ENCODE measurements around the gene TFR2.
"Not testable (repeated sequence)": the region's sequence is repeated elsewhere in the genome, so short reads cannot be mapped to it uniquely, and the experiment has no call there.

Gene TFR2

DNA sequence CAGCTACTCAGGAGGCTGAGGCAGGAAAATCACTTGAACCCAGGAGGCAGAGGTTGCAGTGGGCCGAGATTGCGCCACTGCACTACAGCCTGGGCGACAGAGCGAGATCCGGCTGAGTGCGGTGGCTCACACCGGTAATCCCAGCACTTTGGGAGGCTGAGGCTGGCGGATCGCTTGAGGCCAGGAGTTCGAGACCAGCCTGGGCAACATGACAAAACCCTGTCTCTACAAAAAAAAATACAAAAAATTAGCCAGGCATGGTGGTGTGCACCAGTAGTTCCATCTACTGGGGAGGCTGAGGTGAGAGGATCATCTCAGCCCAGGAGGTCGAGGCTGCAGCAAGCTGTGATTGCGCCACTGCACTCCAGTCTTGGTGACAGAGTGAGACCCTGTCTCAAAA is 27.8 kb upstream of the TFR2 start:
- H3K27ac ChIP-seq (ENCODE audit: low read depth, low read length, severe bottlenecking); H3K4me1 ChIP-seq (ENCODE audit: control insufficient read depth, insufficient read depth, low read length, poor library complexity, severe bottlenecking); H3K9me3 ChIP-seq (ENCODE audit: control insufficient read depth, low read length); H3K36me3 ChIP-seq (ENCODE audit: control insufficient read depth, insufficient read depth, low read length); H3K4me3 ChIP-seq (ENCODE audit: extremely low read depth, insufficient read depth, low read length, poor library complexity, severe bottlenecking): not testable (repeated sequence)
- WGBS, 2 experiments (ENCODE audit: insufficient coverage in 2 of 2), result 89 to 91% methylated on average over 9 to 11 of the region's 12 CpGs

DNA sequence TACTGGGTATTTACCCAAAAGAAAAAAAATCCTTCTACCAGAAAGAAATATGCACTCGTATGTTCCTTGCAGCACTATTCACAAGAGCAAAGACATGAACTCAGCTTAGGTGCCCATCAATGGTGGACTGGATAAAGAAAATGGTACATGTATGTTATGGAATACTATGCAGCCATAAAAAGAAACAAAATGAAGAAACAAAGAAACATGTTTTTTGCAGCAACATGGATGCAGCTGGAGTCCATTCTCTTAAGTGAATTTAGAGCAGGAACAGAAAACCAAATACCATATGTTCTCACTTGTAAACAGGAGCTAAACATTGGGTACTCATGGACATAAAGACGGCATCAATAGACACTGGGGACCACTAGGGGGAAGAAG is 26.7 kb upstream of the TFR2 start:
- H3K36me3 ChIP-seq (ENCODE audit: control insufficient read depth, insufficient read depth, low read length), result no peaks in the 10 kb centered on the region
- H3K9me3 ChIP-seq (ENCODE audit: control insufficient read depth, low read length), result no peaks in the 10 kb centered on the region
- no peak overlapping the region for H3K4me3 ChIP-seq (ENCODE audit: extremely low read depth, insufficient read depth, low read length, poor library complexity, severe bottlenecking)
- no peak overlapping the region for H3K27ac ChIP-seq (ENCODE audit: low read depth, low read length, severe bottlenecking)
- no peaks in the 10 kb centered on the region for H3K4me1 ChIP-seq (ENCODE audit: control insufficient read depth, insufficient read depth, low read length, poor library complexity, severe bottlenecking)
- 83 to 100% methylated on average over 1 of the region's 2 CpGs for WGBS, 2 experiments (ENCODE audit: insufficient coverage in 2 of 2)

DNA sequence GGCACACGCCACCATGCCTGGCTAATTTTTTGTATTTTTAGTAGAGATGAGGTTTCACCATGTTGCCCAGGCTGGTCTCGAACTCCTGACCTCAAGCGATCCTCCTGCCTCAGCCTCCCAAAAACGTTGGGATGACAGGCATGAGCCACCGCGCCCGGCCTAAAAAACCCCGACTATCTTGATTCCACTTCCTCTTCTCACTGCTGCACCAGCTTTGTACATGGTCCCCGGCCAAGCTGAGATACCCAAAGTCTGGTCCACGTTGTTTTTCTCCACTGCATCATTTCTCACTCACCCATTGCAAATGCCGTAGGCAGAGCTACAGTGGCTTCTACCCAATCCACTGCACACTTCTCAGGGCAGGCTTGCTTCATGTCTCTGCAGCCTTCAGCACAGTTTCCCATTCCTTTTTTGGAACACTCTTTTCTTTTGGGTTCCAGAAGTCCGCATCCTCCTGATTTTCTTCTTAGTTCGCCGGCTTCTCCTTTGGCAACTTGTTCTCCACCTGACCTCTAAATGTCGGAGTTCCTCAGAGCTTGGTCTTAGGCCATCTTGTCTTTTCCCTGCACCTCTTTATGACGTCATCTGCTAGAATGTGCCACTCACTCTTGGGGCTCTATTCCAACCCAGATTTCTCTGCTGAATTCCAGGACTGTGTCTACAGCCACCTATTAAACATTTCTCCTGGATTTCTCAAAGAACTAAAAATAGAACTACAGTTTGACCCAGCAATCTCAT is 26.1 kb upstream of the TFR2 start:
- Histone ChIP-seq H3K4me1 (ENCODE audit: control insufficient read depth, insufficient read depth, low read length, poor library complexity, severe bottlenecking) (no peaks in the 10 kb centered on the region), H3K9me3 (ENCODE audit: control insufficient read depth, low read length) (no peaks in the 10 kb centered on the region), H3K36me3 (ENCODE audit: control insufficient read depth, insufficient read depth, low read length) (no peaks in the 10 kb centered on the region), H3K27ac (ENCODE audit: low read depth, low read length, severe bottlenecking) (no peak overlapping the region), H3K4me3 (ENCODE audit: extremely low read depth, insufficient read depth, low read length, poor library complexity, severe bottlenecking) (no peak overlapping the region)
- WGBS, 2 experiments (ENCODE audit: insufficient coverage in 2 of 2), result 86 to 89% methylated on average over 9 to 15 of the region's 16 CpGs

DNA sequence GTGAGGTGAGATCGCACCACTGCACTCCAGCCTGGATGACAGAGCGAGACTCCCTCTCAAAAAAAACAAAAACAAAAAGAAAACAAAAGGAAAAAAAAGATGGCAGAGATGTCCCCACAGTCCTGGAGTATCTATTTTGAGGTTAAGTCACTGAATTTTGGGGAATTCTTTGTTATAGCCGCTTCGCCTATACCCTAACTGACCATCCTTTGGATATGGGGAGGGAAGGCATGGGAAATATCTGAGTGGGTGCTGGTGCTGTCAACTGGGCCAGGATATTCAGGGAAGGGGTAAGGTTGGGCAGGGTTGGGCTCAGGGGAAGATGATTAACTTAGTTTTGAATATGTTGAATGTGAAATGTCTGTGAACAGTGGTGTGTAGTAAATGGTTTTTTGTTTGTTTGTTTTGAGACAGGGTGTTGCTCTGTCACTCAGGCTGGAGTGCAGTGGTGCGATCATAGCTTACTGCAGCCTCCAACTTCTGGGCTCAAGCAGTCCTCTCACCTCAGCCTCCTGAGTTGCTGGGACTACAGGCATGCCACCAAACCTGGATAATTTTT is 23.9 kb upstream of the TFR2 start:
- Histone ChIP-seq H3K9me3 (ENCODE audit: control insufficient read depth, low read length) (no peaks in the 10 kb centered on the region), H3K4me3 (ENCODE audit: extremely low read depth, insufficient read depth, low read length, poor library complexity, severe bottlenecking) (no peak overlapping the region), H3K4me1 (ENCODE audit: control insufficient read depth, insufficient read depth, low read length, poor library complexity, severe bottlenecking) (no peaks in the 10 kb centered on the region), H3K27ac (ENCODE audit: low read depth, low read length, severe bottlenecking) (no peak overlapping the region), H3K36me3 (ENCODE audit: control insufficient read depth, insufficient read depth, low read length) (no peaks in the 10 kb centered on the region)
- WGBS, 2 experiments (ENCODE audit: insufficient coverage in 2 of 2), result 82 to 93% methylated on average over 2 to 3 of the region's 5 CpGs

DNA sequence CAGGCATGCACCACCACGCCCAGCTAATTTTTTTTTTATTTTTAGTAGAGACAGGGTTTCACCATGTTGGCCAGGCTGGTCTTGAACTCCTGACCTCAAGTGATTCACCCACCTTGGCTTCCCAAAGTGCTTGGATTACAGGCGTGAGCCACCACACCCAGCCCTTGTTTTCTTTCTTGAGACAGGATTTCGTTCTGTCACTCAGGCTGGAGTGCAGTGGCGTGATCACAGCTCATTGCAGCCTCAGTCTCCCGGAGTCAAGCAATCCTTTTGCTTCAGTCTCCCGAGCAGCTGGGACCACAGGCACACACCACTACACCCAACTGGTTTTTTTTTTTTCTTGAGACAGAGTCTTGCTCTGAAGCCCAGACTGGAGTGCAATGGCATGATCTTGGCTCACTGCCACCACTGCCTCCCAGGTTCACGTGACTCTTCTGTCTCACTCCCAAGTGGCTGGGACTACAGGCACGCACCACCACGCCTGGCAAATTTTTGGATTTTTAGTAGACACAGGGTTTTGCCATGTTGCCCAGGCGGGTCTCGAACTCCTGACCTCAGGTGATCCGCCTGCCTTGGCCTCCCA is 20.9 kb upstream of the TFR2 start:
- WGBS, 2 experiments (ENCODE audit: insufficient coverage in 2 of 2), result 89 to 91% methylated on average over 11 to 12 of the region's 12 CpGs
- H3K9me3 ChIP-seq (ENCODE audit: control insufficient read depth, low read length); H3K4me3 ChIP-seq (ENCODE audit: extremely low read depth, insufficient read depth, low read length, poor library complexity, severe bottlenecking): not testable (repeated sequence)

DNA sequence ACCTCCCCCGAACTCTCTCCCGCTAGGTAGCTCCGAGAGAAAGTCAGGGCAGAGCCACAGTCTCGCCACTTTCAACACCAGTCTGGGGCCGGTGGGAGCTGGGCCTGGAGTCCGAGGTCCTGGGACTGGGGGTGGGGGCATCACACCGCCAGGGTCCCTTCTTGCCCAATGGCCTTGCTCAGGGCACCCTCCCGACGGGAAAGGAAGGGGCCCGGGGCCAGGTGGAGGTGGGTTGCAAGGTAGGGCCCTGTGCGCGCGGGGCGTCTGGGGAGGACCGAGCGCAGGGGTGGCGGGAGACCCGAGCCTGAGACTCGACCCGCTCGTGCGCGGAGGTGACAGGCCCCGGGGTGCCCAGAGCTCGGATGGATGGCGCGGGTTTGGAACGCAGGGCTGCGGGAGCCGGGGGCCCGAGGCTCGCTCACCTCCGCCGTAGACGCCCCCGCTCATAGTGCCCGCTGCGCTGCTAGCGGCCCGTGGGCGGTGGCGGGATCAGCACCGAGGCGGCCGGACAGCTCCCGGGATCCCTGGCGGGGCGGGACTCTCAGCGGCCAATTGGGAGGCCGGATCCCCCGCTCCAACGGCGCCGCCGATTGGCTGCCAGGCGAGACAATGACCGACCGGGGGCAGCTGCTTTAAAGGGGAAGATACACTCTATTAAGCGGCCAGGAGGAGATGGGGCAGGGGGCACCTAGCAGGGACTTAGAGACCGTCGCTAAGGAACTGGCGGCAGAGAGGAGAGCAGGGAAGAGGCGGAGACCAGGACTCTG is 14.7 kb upstream of the TFR2 start, which contains the start of gene ACTL6B:
TSS of gene ACTL6B (minus strand) at position 541 of the 767 bp plus-strand sequence. CDS start at position 447, 94 bp downstream.
- Histone ChIP-seq H3K4me1 (ENCODE audit: control insufficient read depth, insufficient read depth, low read length, poor library complexity, severe bottlenecking) (no peaks in the 10 kb centered on the region), H3K36me3 (ENCODE audit: control insufficient read depth, insufficient read depth, low read length) (no peaks in the 10 kb centered on the region), H3K9me3 (ENCODE audit: control insufficient read depth, low read length) (no peaks in the 10 kb centered on the region), H3K27ac (ENCODE audit: low read depth, low read length, severe bottlenecking) (no peak within 1 kb of the TSS), H3K4me3 (ENCODE audit: extremely low read depth, insufficient read depth, low read length, poor library complexity, severe bottlenecking) (no peak within 1 kb of the TSS)
- 7 to 10% methylated on average over 47 to 62 of the region's 63 CpGs for WGBS, 2 experiments (ENCODE audit: insufficient coverage in 2 of 2)

More for the DNA sequence above, 20.9 kb upstream of the TFR2 start:
- not testable (repeated sequence) for H3K36me3 ChIP-seq (ENCODE audit: control insufficient read depth, insufficient read depth, low read length); H3K4me1 ChIP-seq (ENCODE audit: control insufficient read depth, insufficient read depth, low read length, poor library complexity, severe bottlenecking); H3K27ac ChIP-seq (ENCODE audit: low read depth, low read length, severe bottlenecking)

DNA sequence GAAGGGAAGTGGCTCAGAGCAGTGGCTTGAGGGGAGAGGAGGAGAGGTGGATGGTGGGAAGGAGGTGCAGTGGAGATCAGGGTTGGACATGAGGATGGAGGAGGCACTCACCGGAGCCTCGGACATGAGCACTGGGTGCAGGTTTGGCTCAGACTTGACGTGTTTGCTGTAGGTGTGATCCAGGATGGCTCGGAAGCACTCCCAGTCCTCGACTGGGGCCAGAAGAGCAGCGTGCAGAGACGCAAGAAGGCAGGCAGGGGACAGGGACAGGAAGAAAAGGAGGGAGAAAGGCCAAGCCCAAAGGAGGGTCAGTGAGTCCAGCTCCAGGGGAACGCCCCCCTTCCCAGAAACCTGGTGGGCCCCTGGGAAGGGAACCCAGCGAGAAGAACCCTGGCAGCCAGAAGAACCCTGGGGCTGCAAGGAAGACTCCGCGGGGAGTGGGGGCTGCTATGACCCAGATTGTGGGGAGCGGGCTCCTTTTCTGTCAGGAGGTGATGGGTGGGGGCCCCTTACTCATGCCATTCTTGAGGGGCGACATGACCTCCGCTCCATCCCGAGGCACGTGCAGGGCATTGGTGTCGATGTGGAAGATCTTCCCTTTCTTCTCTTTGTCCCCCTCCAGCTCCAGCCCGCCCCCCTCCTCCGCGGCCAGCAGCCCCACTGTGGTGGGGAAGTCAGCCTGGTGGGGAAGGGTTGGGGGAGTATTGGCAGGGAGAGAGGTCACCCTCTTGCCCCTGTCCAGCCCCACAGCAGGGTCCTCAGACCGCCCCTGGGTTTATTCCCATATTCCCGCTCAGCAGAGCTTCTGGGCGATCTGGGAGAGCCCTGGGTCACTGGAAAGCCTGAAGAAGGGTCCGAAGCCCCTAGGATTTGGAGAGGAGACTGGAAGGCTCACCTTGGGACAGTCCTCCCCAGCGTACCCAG is 13.8 kb upstream of the TFR2 start:
- Histone ChIP-seq H3K9me3 (ENCODE audit: control insufficient read depth, low read length) (no peaks in the 10 kb centered on the region), H3K36me3 (ENCODE audit: control insufficient read depth, insufficient read depth, low read length) (no peaks in the 10 kb centered on the region), H3K27ac (ENCODE audit: low read depth, low read length, severe bottlenecking) (no peak overlapping the region), H3K4me1 (ENCODE audit: control insufficient read depth, insufficient read depth, low read length, poor library complexity, severe bottlenecking) (no peaks in the 10 kb centered on the region), H3K4me3 (ENCODE audit: extremely low read depth, insufficient read depth, low read length, poor library complexity, severe bottlenecking) (no peak overlapping the region)
- WGBS, 2 experiments (ENCODE audit: insufficient coverage in 2 of 2), result 60 to 63% methylated on average over 13 to 18 of the region's 25 CpGs

DNA sequence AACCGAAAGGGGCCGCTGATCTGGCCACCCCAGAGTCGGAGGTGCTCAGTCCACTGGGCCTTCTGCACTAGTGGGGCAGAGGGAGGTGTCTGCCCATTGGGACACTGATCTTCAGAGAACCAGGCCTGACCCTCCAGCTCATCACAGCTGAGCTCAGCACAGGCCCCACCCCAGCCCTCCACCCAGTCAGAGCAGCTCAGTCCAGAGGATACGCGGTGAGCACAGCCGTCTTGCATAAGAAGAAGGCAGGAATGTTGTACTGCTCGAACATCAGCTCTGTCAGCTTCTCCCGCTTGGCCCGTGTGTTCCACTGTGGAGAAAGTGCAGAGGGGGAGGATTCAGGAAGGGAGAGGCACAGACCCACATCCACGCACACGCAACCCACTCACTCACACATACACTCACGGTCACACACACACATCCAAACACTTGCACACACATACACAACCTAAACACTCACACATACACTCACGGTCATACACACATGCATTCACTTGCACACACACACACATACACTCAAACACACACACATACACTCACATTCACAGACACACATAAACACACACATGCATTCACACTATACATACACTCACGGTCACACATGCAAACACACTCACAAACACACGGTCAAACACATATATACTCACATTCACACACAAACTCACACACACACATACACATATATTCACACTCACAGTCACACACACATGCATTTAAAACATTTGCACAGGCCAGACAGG is 8.6 kb upstream of the TFR2 start:
- Histone ChIP-seq H3K9me3 (ENCODE audit: control insufficient read depth, low read length) (no peaks in the 10 kb centered on the region), H3K4me3 (ENCODE audit: extremely low read depth, insufficient read depth, low read length, poor library complexity, severe bottlenecking) (no peak overlapping the region), H3K4me1 (ENCODE audit: control insufficient read depth, insufficient read depth, low read length, poor library complexity, severe bottlenecking) (no peaks in the 10 kb centered on the region), H3K27ac (ENCODE audit: low read depth, low read length, severe bottlenecking) (no peak overlapping the region), H3K36me3 (ENCODE audit: control insufficient read depth, insufficient read depth, low read length) (no peaks in the 10 kb centered on the region)
- 88 to 89% methylated on average over 4 to 12 of the region's 15 CpGs for WGBS, 2 experiments (ENCODE audit: insufficient coverage in 2 of 2)

DNA sequence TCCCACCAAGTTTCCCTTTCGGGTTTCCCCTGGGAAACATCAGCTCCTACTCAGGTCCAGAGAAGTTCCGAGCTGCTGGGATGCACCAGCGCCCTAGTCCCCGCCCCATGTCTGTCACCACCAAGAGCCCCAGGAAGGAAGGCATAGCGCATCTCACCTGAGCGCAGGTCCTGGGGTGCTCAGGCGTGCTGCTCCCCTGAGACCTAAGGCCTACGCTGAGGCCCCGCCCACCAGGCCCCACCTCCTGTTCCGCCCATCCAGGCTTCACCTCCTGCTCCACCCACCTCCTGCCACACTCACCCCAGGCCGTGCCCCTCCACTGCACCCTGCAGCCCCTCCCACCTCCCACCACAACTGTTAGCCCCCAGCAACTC is 1.2 kb upstream of the TFR2 start:
- H3K9me3 ChIP-seq (ENCODE audit: control insufficient read depth, low read length), result no peaks in the 10 kb centered on the region
- no peaks in the 10 kb centered on the region for H3K4me1 ChIP-seq (ENCODE audit: control insufficient read depth, insufficient read depth, low read length, poor library complexity, severe bottlenecking)
- 79 to 86% methylated on average over 8 of the region's 11 CpGs for WGBS, 2 experiments (ENCODE audit: insufficient coverage in 2 of 2)
- no peak overlapping the region for H3K27ac ChIP-seq (ENCODE audit: low read depth, low read length, severe bottlenecking)
- H3K4me3 ChIP-seq (ENCODE audit: extremely low read depth, insufficient read depth, low read length, poor library complexity, severe bottlenecking), result no peak overlapping the region
- H3K36me3 ChIP-seq (ENCODE audit: control insufficient read depth, insufficient read depth, low read length), result no peaks in the 10 kb centered on the region
